ENCODE results near the gene KLHL6.
A peak's percentile ranks its signal among the peaks of the same experiment; 100 is the strongest.
"Not testable (repeated sequence)": the region's sequence is repeated elsewhere in the genome, so short reads cannot be mapped to it uniquely, and the experiment has no call there.

KLHL6 gene

GRCh38 chr3:183528758-183529157 lies 26.7 kb downstream of the KLHL6 start:
- DNase-seq, result not testable (repeated sequence)

GRCh38 chr3:183527428-183528379 lies 27.8 kb downstream of the KLHL6 start:
- no peak for DNase-seq

GRCh38 chr3:183526838-183527427 lies 28.6 kb downstream of the KLHL6 start:
- no peak for DNase-seq

- no peak for DNase-seq
Measured at GRCh38 chr3:183524476-183524875, 31.0 kb downstream of the KLHL6 start.

GRCh38 chr3:183520741-183521556 lies 34.6 kb downstream of the KLHL6 start:
- not testable (repeated sequence) for DNase-seq

GRCh38 chr3:183520295-183520694 lies 35.2 kb downstream of the KLHL6 start:
- DNase-seq, result not testable (repeated sequence)

- no peak for DNase-seq
Measured at GRCh38 chr3:183519891-183520290, 35.6 kb downstream of the KLHL6 start.

GRCh38 chr3:183518491-183519251 lies 36.8 kb downstream of the KLHL6 start:
- DNase-seq, result no peak

GRCh38 chr3:183517607-183518006 lies 37.9 kb downstream of the KLHL6 start:
- DNase-seq, result peak in 1 of 2 donors; percentile 19

- peak; percentile 74 to 76 for DNase-seq
Measured at GRCh38 chr3:183515968-183516851, 39.3 kb downstream of the KLHL6 start.

GRCh38 chr3:183514021-183514420 lies 41.5 kb downstream of the KLHL6 start:
- no peak for DNase-seq

GRCh38 chr3:183513046-183513706 lies 42.3 kb downstream of the KLHL6 start:
- peak; percentile 62 to 78 for DNase-seq

GRCh38 chr3:183511286-183512131 lies 44.0 kb downstream of the KLHL6 start:
- not testable (repeated sequence) for DNase-seq

- DNase-seq, result no peak
Measured at GRCh38 chr3:183508821-183509220, 46.7 kb downstream of the KLHL6 start.

- DNase-seq, result no peak
Measured at GRCh38 chr3:183507551-183507950, 48.0 kb downstream of the KLHL6 start.

GRCh38 chr3:183506674-183507320 lies 48.7 kb downstream of the KLHL6 start:
- DNase-seq, result no peak

- DNase-seq, result no peak
Measured at GRCh38 chr3:183504597-183504996, 50.9 kb downstream of the KLHL6 start.

- no peak for DNase-seq
Measured at GRCh38 chr3:183503746-183504145, 51.8 kb downstream of the KLHL6 start.
